Activated CD4-positive, alpha-beta memory T cell treated with anti-CD3 and anti-CD28 coated beads for 36 hours (primary cell): ENCODE measurements around the gene HSD17B8. TPM values are rescaled to one million over a fixed set of nuclear protein-coding genes. Genes with fewer than 3 reads are reported as not detected.

Source experiments
- microRNA-seq: library from miRNA; unstranded; fragments of <30 nt; microRNA quantifications from one replicate; pipeline ENCODE4 v1.2.0, GENCODE V29; 2022; ENCODE audit warnings: borderline number of aligned reads, borderline microRNAs expressed, borderline replicate concordance
- total RNA-seq, 2 experiments: library from RNA; stranded (reverse); gene quantifications; one replicate each; pipeline ENCODE4 v1.2.3, GENCODE V29; 2021

HSD17B8 gene
- total RNA-seq, 2 experiments from 2014 or later = 35.3 to 36.1 TPM

Small RNAs within 50 kb of the gene (microRNA-seq; reads per million reads assigned to microRNA genes)
- 6.3 reads per million, percentile 23 among the genes with 10 or more reads in this experiment for gene MIR219A1

Other genes with a start within 250 kb of the HSD17B8 start
- 100 to 1,000 TPM; 168 to 190 TPM for gene BRD2, start 236.1 kb upstream of the HSD17B8 start, total RNA-seq
- gene HLA-DOA, start 195.1 kb upstream of the HSD17B8 start, total RNA-seq = under 1 TPM; 0.53 to 0.55 TPM
- 10 to 100 TPM; 19.3 to 20.9 TPM for gene HLA-DPA1, start 131.0 kb upstream of the HSD17B8 start, total RNA-seq
- 1 to 10 TPM; 5.1 to 6.9 TPM for gene HLA-DPB1, start 128.7 kb upstream of the HSD17B8 start, total RNA-seq
- 1 to 10 TPM in 1 of 2 experiments, under 1 TPM in 1; 0.69 to 1.0 TPM for gene COL11A2, start 12.2 kb upstream of the HSD17B8 start, total RNA-seq
- gene RXRB, start 4.0 kb upstream of the HSD17B8 start, total RNA-seq = 10 to 100 TPM; 40.9 to 41.4 TPM
- 10 to 100 TPM; 42.0 to 45.7 TPM for gene SLC39A7, start 3.8 kb upstream of the HSD17B8 start, total RNA-seq
- gene RING1, start 3.8 kb downstream of the HSD17B8 start, total RNA-seq = 10 to 100 TPM; 25.4 to 28.4 TPM
- gene VPS52, start 67.2 kb downstream of the HSD17B8 start, total RNA-seq = 10 to 100 TPM; 32.7 to 33.7 TPM
- 1,000 to 10,000 TPM; 4,372 to 4,391 TPM for gene RPS18, start 67.4 kb downstream of the HSD17B8 start, total RNA-seq
- gene B3GALT4, start 72.5 kb downstream of the HSD17B8 start, total RNA-seq = 1 to 10 TPM; 5.9 to 6.7 TPM
- 10 to 100 TPM; 59.4 to 60.7 TPM for gene WDR46, start 84.6 kb downstream of the HSD17B8 start, total RNA-seq
- gene PFDN6, start 84.9 kb downstream of the HSD17B8 start, total RNA-seq = 10 to 100 TPM; 78.5 to 90.9 TPM
- gene RGL2, start 94.3 kb downstream of the HSD17B8 start, total RNA-seq = 10 to 100 TPM; 24.6 to 26.0 TPM
- 100 to 1,000 TPM; 202 to 213 TPM for gene TAPBP, start 109.4 kb downstream of the HSD17B8 start, total RNA-seq
- gene ZBTB22, start 113.1 kb downstream of the HSD17B8 start, total RNA-seq = 10 to 100 TPM; 11.0 to 12.1 TPM
- 10 to 100 TPM; 60.5 to 64.1 TPM for gene DAXX, start 118.3 kb downstream of the HSD17B8 start, total RNA-seq
- 100 to 1,000 TPM in 1 of 2 experiments, 10 to 100 TPM in 1; 94.6 to 103 TPM for gene KIFC1, start 187.2 kb downstream of the HSD17B8 start, total RNA-seq
- gene PHF1, start 206.4 kb downstream of the HSD17B8 start, total RNA-seq = 10 to 100 TPM; 32.4 to 42.3 TPM
- 100 to 1,000 TPM; 190 to 198 TPM for gene CUTA, start 213.5 kb downstream of the HSD17B8 start, total RNA-seq
- 10 to 100 TPM; 34.3 to 35.8 TPM for gene SYNGAP1, start 215.4 kb downstream of the HSD17B8 start, total RNA-seq
- 10 to 100 TPM in 1 of 2 experiments, 1 to 10 TPM in 1; 9.7 to 10.1 TPM for gene ZBTB9, start 249.9 kb downstream of the HSD17B8 start, total RNA-seq